CD14-positive monocyte (primary cell): Measurements from ENCODE around the gene USP54. TPM values are rescaled to one million over a fixed set of nuclear protein-coding genes. Genes with fewer than 3 reads are reported as not detected.

Source experiments
- DNase-seq, 3 donors: peaks; one replicate each; pipeline ENCODE4 v3.0.0-alpha.2; 2011 to 2022
- H2AFZ ChIP-seq: 2 replicates; pipeline ENCODE4 v1.6.0; 2012; ENCODE audit warnings: mild to moderate bottlenecking, low read depth, low read length, inconsistent platforms; ENCODE audit not compliant: insufficient read depth, poor library complexity, severe bottlenecking
- H3K27ac ChIP-seq, 2 donors: 1 replicate in 1 of 2; 2 replicates in 1 of 2; pipeline ENCODE4 v1.5.1; 2012 to 2013; ENCODE audit warnings: low read length in 2 of 2, control low read depth in 1 of 2, inconsistent platforms in 1 of 2, low read depth in 1 of 2, mild to moderate bottlenecking in 1 of 2
- H3K27me3 ChIP-seq, 2 donors: one replicate each; pipeline versions ENCODE4 v1.6.0 to v1.6.1; 2011 to 2013; ENCODE audit warnings: low read length in 2 of 2; ENCODE audit not compliant: control insufficient read depth in 2 of 2, insufficient read depth in 2 of 2
- H3K36me3 ChIP-seq, 2 donors: replicated peaks in 1 of 2; 1 replicate in 1 of 2; 2 replicates in 1 of 2; pipeline versions ENCODE4 v1.5.1 to v1.6.1; 2012 to 2013; ENCODE audit warnings: low read length in 2 of 2, control low read depth in 1 of 2, inconsistent platforms in 1 of 2, mild to moderate bottlenecking in 1 of 2; ENCODE audit not compliant: insufficient read depth in 2 of 2, control insufficient read depth in 1 of 2
- H3K4me1 ChIP-seq, 2 donors: 1 replicate in 1 of 2; 2 replicates in 1 of 2; pipeline versions ENCODE4 v1.5.1 to v1.6.1; 2012 to 2013; ENCODE audit warnings: low read length in 2 of 2, control low read depth in 1 of 2, inconsistent platforms in 1 of 2, mild to moderate bottlenecking in 1 of 2, moderate library complexity in 1 of 2; ENCODE audit not compliant: insufficient read depth in 2 of 2, control insufficient read depth in 1 of 2
- H3K4me2 ChIP-seq: replicated peaks from 2 replicates; pipeline ENCODE3; 2012; ENCODE audit warnings: low read length, moderate library complexity, mild to moderate bottlenecking; ENCODE audit not compliant: poor library complexity, severe bottlenecking; ENCODE audit errors: extremely low read depth
- H3K4me3 ChIP-seq, 3 experiments: fragments of 200-600 bp in 1 of 3; sonication (generic) in 1 of 3; replicated peaks in 1 of 3; 1 replicate in 2 of 3; 2 replicates in 1 of 3; pipeline ENCODE4 v1.5.1; 2011 to 2013; ENCODE audit warnings: low read length in 3 of 3, mild to moderate bottlenecking in 3 of 3, control low read depth in 2 of 3, low read depth in 2 of 3, inconsistent platforms in 1 of 3, moderate library complexity in 1 of 3
- H3K79me2 ChIP-seq: 2 replicates; pipeline ENCODE4 v1.6.0; 2012; ENCODE audit warnings: mild to moderate bottlenecking, control low read depth, inconsistent platforms, low read length, moderate library complexity; ENCODE audit not compliant: insufficient read depth
- H3K9ac ChIP-seq: 2 replicates; pipeline ENCODE4 v1.6.0; 2017; ENCODE audit warnings: low read length, mild to moderate bottlenecking; ENCODE audit not compliant: insufficient read depth, poor library complexity, severe bottlenecking
- H3K9me3 ChIP-seq, 2 donors: replicated peaks in 1 of 2; 1 replicate in 1 of 2; 2 replicates in 1 of 2; pipeline versions ENCODE4 v1.5.1 to v1.6.1; 2012 to 2013; ENCODE audit warnings: low read length in 2 of 2, control low read depth in 1 of 2; ENCODE audit not compliant: control insufficient read depth in 1 of 2, insufficient read depth in 1 of 2
- H4K20me1 ChIP-seq: 2 replicates; pipeline ENCODE4 v1.6.0; 2012; ENCODE audit warnings: mild to moderate bottlenecking, low read length, control low read depth, moderate library complexity; ENCODE audit not compliant: insufficient read depth
- H3K27ac Mint-ChIP-seq, 7 donors: one replicate each; pipeline ENCODE4 v1.8.0; 2020; ENCODE audit warnings: mild to moderate bottlenecking in 7 of 7, mixed read lengths in 7 of 7, moderate library complexity in 6 of 7, inconsistent platforms in 2 of 7
- H3K27me3 Mint-ChIP-seq, 3 donors: one replicate each; pipeline ENCODE4 v1.8.0; 2021 to 2022; ENCODE audit warnings: low read depth in 3 of 3, mild to moderate bottlenecking in 3 of 3, mixed read lengths in 3 of 3, moderate library complexity in 3 of 3, inconsistent platforms in 1 of 3
- H3K36me3 Mint-ChIP-seq, 2 donors: one replicate each; pipeline ENCODE4 v1.8.0; 2020; ENCODE audit warnings: mixed read lengths in 2 of 2, inconsistent platforms in 1 of 2, mild to moderate bottlenecking in 1 of 2
- H3K4me1 Mint-ChIP-seq: one replicate; pipeline ENCODE4 v1.8.0; 2020; ENCODE audit warnings: mild to moderate bottlenecking, mixed read lengths
- H3K4me3 Mint-ChIP-seq, 2 donors: one replicate each; pipeline ENCODE4 v1.8.0; 2020; ENCODE audit warnings: mild to moderate bottlenecking in 2 of 2, mixed read lengths in 2 of 2, moderate library complexity in 1 of 2
- H3K9me3 Mint-ChIP-seq, 7 donors: one replicate each; pipeline ENCODE4 v1.8.0; 2020 to 2022; ENCODE audit warnings: mixed read lengths in 7 of 7, mild to moderate bottlenecking in 6 of 7, moderate library complexity in 6 of 7, inconsistent platforms in 2 of 7
- CTCF ChIP-seq: fragments of 200-600 bp; IDR thresholded peaks from one replicate; pipeline ENCODE4 v1.8.0; 2022; ENCODE audit warnings: antibody characterized with exemption, mild to moderate bottlenecking
- WGBS: methylation state at CpG from one replicate; pipeline ENCODE4 v1.1.5; 2013; ENCODE audit warnings: missing lambda C conversion rate; ENCODE audit not compliant: insufficient coverage; 5-methylcytosine and 5-hydroxymethylcytosine counted together
- intact Hi-C, 2 donors: fragments of 100-400 bp; cut with micrococcal nuclease; formaldehyde crosslinking; loops; one replicate each; pipeline versions ENCODE4 v1.15.0 to v1.15.1; 2023
- polyA plus RNA-seq, 3 donors: library from polyadenylated mRNA; depleted of rRNA in 1 of 3; unstranded in 2 of 3; stranded (reverse) in 1 of 3; fragments of 300-500 nt in 2 of 3; fragments of >200 nt in 1 of 3; fragmentation: Illumina TruSeq in 2 of 3; gene quantifications; 1 replicate in 2 of 3; 2 replicates in 1 of 3; pipeline ENCODE4 v1.2.3, GENCODE V29; 2012 to 2021

The USP54 gene
- polyA plus RNA-seq, 3 donors: 0.28 to 2.4 (median 0.55) TPM

- no peak overlapping the region for H3K4me3 Mint-ChIP-seq
- Histone ChIP-seq H3K79me2 (no peaks in the 10 kb centered on the region), H3K9ac (no peak overlapping the region), H3K9me3 (no peaks in the 10 kb centered on the region), H3K4me2 (no peak overlapping the region), H3K36me3 (no peaks in the 10 kb centered on the region), H3K27ac (no peak overlapping the region), H4K20me1 (no peaks in the 10 kb centered on the region), H3K4me1 (no peaks in the 10 kb centered on the region), H3K4me3 (no peak overlapping the region), H2AFZ (no peak overlapping the region), H3K27me3 (no peaks in the 10 kb centered on the region)
- WGBS: no CpG with 5 or more reads among the region's 2 CpGs
- no peak for TF ChIP-seq CTCF
- no peak overlapping the region for H3K27ac Mint-ChIP-seq
- no peaks in the 10 kb centered on the region for H3K36me3 Mint-ChIP-seq
- no peaks in the 10 kb centered on the region for H3K9me3 Mint-ChIP-seq
- intact Hi-C loops: no loop called here
- H3K4me1 Mint-ChIP-seq: no peaks in the 10 kb centered on the region
- H3K27me3 Mint-ChIP-seq: no peaks in the 10 kb centered on the region
- DNase-seq: no peak
Observed at GRCh38 chr10:73556855-73557254, 34.3 kb downstream of the USP54 start.

GRCh38 chr10:73554721-73555120, 36.4 kb downstream of the USP54 start:
- Mint-ChIP-seq H3K27me3 (no peaks in the 10 kb centered on the region), H3K4me1 (peaks cover 4% of the 10 kb centered on the region), H3K4me3 (no peak overlapping the region), H3K36me3 (no peaks in the 10 kb centered on the region), H3K27ac (no peak overlapping the region), H3K9me3 (no peaks in the 10 kb centered on the region)
- TF ChIP-seq CTCF: no peak
- H3K79me2 ChIP-seq: no peaks in the 10 kb centered on the region
- no peak overlapping the region for H2AFZ ChIP-seq
- H3K9me3 ChIP-seq: no peaks in the 10 kb centered on the region
- no peaks in the 10 kb centered on the region for H4K20me1 ChIP-seq
- H3K36me3 ChIP-seq: no peaks in the 10 kb centered on the region
- no peak for DNase-seq
- H3K27me3 ChIP-seq: no peaks in the 10 kb centered on the region
- intact Hi-C loops: no loop called here
- no peaks in the 10 kb centered on the region for H3K4me1 ChIP-seq
- H3K4me2 ChIP-seq: no peak overlapping the region
- H3K4me3 ChIP-seq: no peak overlapping the region
- no peak overlapping the region for H3K27ac ChIP-seq
- no peak overlapping the region for H3K9ac ChIP-seq
